ENCODE data around the gene MNAT1.

DNA sequence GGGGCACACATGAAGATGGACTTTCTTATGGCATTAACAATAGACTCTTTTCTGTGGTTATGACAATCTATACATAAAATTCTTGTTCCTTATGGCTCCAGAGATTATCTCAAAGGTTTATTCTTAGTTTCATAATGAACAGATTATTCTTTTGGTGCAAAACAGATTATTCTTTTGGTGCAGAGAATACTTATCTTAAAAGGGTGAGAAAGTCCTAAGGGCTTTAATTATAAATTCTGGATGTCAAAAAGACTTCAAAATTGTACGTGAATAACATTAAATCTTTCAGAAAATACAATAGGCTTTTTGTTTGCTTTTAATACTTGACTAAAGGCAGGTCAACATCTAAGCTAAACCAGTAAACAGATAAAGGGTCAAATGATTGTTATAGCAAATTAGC, 69.3 kb downstream of the MNAT1 start:
- no peak for TF ChIP-seq POLR2A (IDR thresholded peaks at IDR 0.05; ENCODE audit: low read length)
- no peak for TF ChIP-seq GATA1 (IDR thresholded peaks at IDR 0.05; ENCODE audit: low read depth, low read length)
